SK-N-SH treated with all-trans-retinoic acid at 6 μM for 48 hours (cell line): ENCODE data around the gene PDIA5.

Source experiments
- ARNTL ChIP-seq: fragments of 450-650 bp; formaldehyde crosslinking; IDR thresholded peaks from 2 replicates; pipeline ENCODE4 v1.5.0; 2020; ENCODE audit warnings: low read depth, mild to moderate bottlenecking, moderate library complexity, borderline replicate concordance
- CREB5 ChIP-seq: fragments of 250-450 bp; sonication (Bioruptor Pico); IDR thresholded peaks from 2 replicates; pipeline ENCODE4 v1.5.1; 2020; ENCODE audit warnings: low read depth, mild to moderate bottlenecking, moderate library complexity
- ESRRG ChIP-seq: fragments of 250-450 bp; sonication (Bioruptor Pico); IDR thresholded peaks from 2 replicates; pipeline ENCODE4 v1.6.1; 2021; ENCODE audit warnings: mild to moderate bottlenecking
- ISL1 ChIP-seq: fragments of 250-450 bp; sonication (Bioruptor Pico); IDR thresholded peaks from 2 replicates; pipeline ENCODE4 v2.1.2; 2022; ENCODE audit warnings: mild to moderate bottlenecking, moderate library complexity
- OSR1 ChIP-seq: fragments of 250-450 bp; sonication (Bioruptor Pico); IDR thresholded peaks from 2 replicates; pipeline ENCODE4 v1.8.0; 2022; ENCODE audit warnings: moderate library complexity, mild to moderate bottlenecking, inconsistent platforms
- TCF4 ChIP-seq: fragments of 250-450 bp; sonication (Bioruptor Pico); IDR thresholded peaks from 2 replicates; pipeline ENCODE4 v1.8.0; 2021; ENCODE audit warnings: mild to moderate bottlenecking, moderate library complexity, borderline replicate concordance
- ZFP30 ChIP-seq: fragments of 450-650 bp; formaldehyde crosslinking; IDR thresholded peaks from 2 replicates; pipeline ENCODE4 v1.5.0; 2022; ENCODE audit warnings: mild to moderate bottlenecking, moderate library complexity
- ZNF8 ChIP-seq: fragments of 450-650 bp; formaldehyde crosslinking; IDR thresholded peaks from 2 replicates; pipeline ENCODE4 v1.5.0; 2020; ENCODE audit warnings: mild to moderate bottlenecking, moderate library complexity
- TF ChIP-seq, protein P1 (sequence below): fragments of 250-450 bp; sonication (Bioruptor Pico); IDR thresholded peaks from 2 replicates; pipeline ENCODE4 v1.5.1; 2021; ENCODE audit warnings: mild to moderate bottlenecking, moderate library complexity

DNA sequence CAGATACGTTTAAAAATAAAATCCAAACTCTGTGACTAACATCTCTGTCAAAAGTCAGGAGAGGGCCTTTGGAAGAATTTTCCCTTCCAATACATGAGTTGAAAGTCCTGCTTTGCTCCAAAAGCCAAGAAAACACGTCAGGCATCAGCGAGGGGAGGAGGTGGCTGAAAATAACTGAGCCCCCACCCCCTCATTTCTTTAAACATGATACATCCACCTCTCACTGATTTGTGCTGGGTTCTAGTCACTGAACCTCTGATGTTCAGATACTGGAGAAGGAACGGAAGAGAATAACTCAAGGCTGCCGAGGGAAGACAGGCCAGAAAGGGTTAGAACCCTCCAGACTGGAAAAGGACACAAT, 29.8 kb upstream of the PDIA5 start:
- TF ChIP-seq ARNTL: no peak
- no peak for TF ChIP-seq ISL1 (CRISPR knock-in tag)
- TF ChIP-seq, protein P1, sequence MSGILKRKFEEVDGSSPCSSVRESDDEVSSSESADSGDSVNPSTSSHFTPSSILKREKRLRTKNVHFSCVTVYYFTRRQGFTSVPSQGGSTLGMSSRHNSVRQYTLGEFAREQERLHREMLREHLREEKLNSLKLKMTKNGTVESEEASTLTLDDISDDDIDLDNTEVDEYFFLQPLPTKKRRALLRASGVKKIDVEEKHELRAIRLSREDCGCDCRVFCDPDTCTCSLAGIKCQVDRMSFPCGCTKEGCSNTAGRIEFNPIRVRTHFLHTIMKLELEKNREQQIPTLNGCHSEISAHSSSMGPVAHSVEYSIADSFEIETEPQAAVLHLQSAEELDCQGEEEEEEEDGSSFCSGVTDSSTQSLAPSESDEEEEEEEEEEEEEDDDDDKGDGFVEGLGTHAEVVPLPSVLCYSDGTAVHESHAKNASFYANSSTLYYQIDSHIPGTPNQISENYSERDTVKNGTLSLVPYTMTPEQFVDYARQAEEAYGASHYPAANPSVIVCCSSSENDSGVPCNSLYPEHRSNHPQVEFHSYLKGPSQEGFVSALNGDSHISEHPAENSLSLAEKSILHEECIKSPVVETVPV (CRISPR knock-in tag): no peak
- no peak for TF ChIP-seq ZNF8 (CRISPR knock-in tag)
- TF ChIP-seq CREB5 (CRISPR knock-in tag): no peak
- TF ChIP-seq ZFP30: no peak
- no peak for TF ChIP-seq OSR1 (CRISPR knock-in tag)
- TF ChIP-seq ESRRG (CRISPR knock-in tag): no peak
- no peak for TF ChIP-seq TCF4 (CRISPR knock-in tag)
